H9 (cell line): ENCODE results near the gene ZDHHC16. TPM values are rescaled to one million over a fixed set of nuclear protein-coding genes. Genes with fewer than 3 reads are reported as not detected.

Experiments
- DNase-seq: peaks from one replicate; pipeline ENCODE4 v3.0.0-alpha.2; 2017
- H2AFZ ChIP-seq: one replicate; pipeline ENCODE4 v1.6.1; 2013; ENCODE audit warnings: mild to moderate bottlenecking, low read length, control low read depth, moderate library complexity
- H2AK5ac ChIP-seq: 2 replicates; pipeline ENCODE4 v1.6.1; 2013; ENCODE audit warnings: low read length, control low read depth, mixed read lengths; ENCODE audit not compliant: insufficient read length
- H2BK120ac ChIP-seq: one replicate; pipeline ENCODE4 v1.6.1; 2013; ENCODE audit warnings: low read depth, mild to moderate bottlenecking, low read length, control low read depth, inconsistent platforms; ENCODE audit not compliant: poor library complexity, severe bottlenecking
- H2BK12ac ChIP-seq: 2 replicates; pipeline ENCODE4 v1.6.1; 2013; ENCODE audit warnings: low read length, control low read depth, mixed read lengths, low read depth; ENCODE audit not compliant: insufficient read length
- H2BK15ac ChIP-seq: 2 replicates; pipeline ENCODE4 v1.6.1; 2013; ENCODE audit warnings: low read depth, low read length, control low read depth
- H2BK20ac ChIP-seq: one replicate; pipeline ENCODE4 v1.6.1; 2013; ENCODE audit warnings: low read depth, mild to moderate bottlenecking, low read length, control low read depth, inconsistent platforms; ENCODE audit not compliant: poor library complexity, severe bottlenecking
- H2BK5ac ChIP-seq: 2 replicates; pipeline ENCODE4 v1.6.1; 2013; ENCODE audit warnings: low read length, control low read depth, mixed read lengths; ENCODE audit not compliant: insufficient read length
- H3K14ac ChIP-seq: 2 replicates; pipeline ENCODE4 v1.6.1; 2013; ENCODE audit warnings: low read length, control low read depth; ENCODE audit not compliant: insufficient read depth
- H3K18ac ChIP-seq: 2 replicates; pipeline ENCODE4 v1.6.1; 2013; ENCODE audit warnings: low read depth, mild to moderate bottlenecking, mixed read lengths, low read length, control low read depth; ENCODE audit not compliant: insufficient read length
- H3K23ac ChIP-seq: 2 replicates; pipeline ENCODE4 v1.6.1; 2013; ENCODE audit warnings: low read length, control low read depth, mixed read lengths, low read depth; ENCODE audit not compliant: insufficient read length
- H3K23me2 ChIP-seq: 2 replicates; pipeline ENCODE4 v1.6.1; 2013; ENCODE audit warnings: low read depth, mild to moderate bottlenecking, mixed read lengths, low read length, control low read depth; ENCODE audit not compliant: insufficient read length, poor library complexity, severe bottlenecking
- H3K27ac ChIP-seq: 2 replicates; pipeline ENCODE4 v1.5.1; 2013; ENCODE audit warnings: low read length, control low read depth, mixed read lengths, low read depth; ENCODE audit not compliant: insufficient read length
- H3K27me3 ChIP-seq: 2 replicates; pipeline ENCODE4 v1.6.1; 2013; ENCODE audit warnings: low read length, control low read depth, inconsistent platforms; ENCODE audit not compliant: insufficient read depth
- H3K4ac ChIP-seq: 2 replicates; pipeline ENCODE4 v1.6.1; 2013; ENCODE audit warnings: low read depth, mild to moderate bottlenecking, control low read depth, inconsistent platforms, low read length, moderate library complexity
- H3K4me1 ChIP-seq: 2 replicates; pipeline ENCODE4 v1.6.1; 2013; ENCODE audit warnings: low read length, control low read depth, inconsistent platforms; ENCODE audit not compliant: insufficient read depth
- H3K4me2 ChIP-seq: 2 replicates; pipeline ENCODE4 v1.6.1; 2013; ENCODE audit warnings: low read length, control low read depth, mixed read lengths; ENCODE audit not compliant: insufficient read length, insufficient read depth
- H3K56ac ChIP-seq: 2 replicates; pipeline ENCODE4 v1.6.1; 2013; ENCODE audit warnings: low read depth, mild to moderate bottlenecking, mixed read lengths, low read length, control low read depth; ENCODE audit not compliant: insufficient read length
- H3K79me1 ChIP-seq: 2 replicates; pipeline ENCODE4 v1.6.1; 2013; ENCODE audit warnings: low read depth, mild to moderate bottlenecking, moderate library complexity, low read length, control low read depth, inconsistent platforms; ENCODE audit not compliant: insufficient read depth, poor library complexity, severe bottlenecking
- H3K79me2 ChIP-seq: 2 replicates; pipeline ENCODE4 v1.6.1; 2013; ENCODE audit warnings: low read length, control low read depth, inconsistent platforms; ENCODE audit not compliant: insufficient read depth
- H3K9ac ChIP-seq: 2 replicates; pipeline ENCODE4 v1.6.1; 2013; ENCODE audit warnings: low read length, control low read depth, mixed read lengths; ENCODE audit not compliant: insufficient read length; ENCODE audit errors: extremely low read depth
- H3K9me3 ChIP-seq: one replicate; pipeline ENCODE4 v1.6.1; 2013; ENCODE audit warnings: low read depth, low read length, inconsistent platforms; ENCODE audit not compliant: control insufficient read depth
- H3T11ph ChIP-seq: one replicate; pipeline ENCODE4 v1.6.1; 2013; ENCODE audit warnings: mild to moderate bottlenecking, low read length, control low read depth, inconsistent platforms
- H4K20me1 ChIP-seq: one replicate; pipeline ENCODE4 v1.6.1; 2013; ENCODE audit not compliant: control insufficient read depth, insufficient read length, insufficient read depth
- H4K5ac ChIP-seq: 2 replicates; pipeline ENCODE4 v1.6.1; 2013; ENCODE audit warnings: low read depth, mild to moderate bottlenecking, mixed read lengths, low read length, control low read depth; ENCODE audit not compliant: insufficient read length
- H4K8ac ChIP-seq: replicated peaks from 2 replicates; pipeline ENCODE4 v1.6.1; 2013; ENCODE audit warnings: low read length, control low read depth, mixed read lengths, low read depth; ENCODE audit not compliant: insufficient read length
- H4K91ac ChIP-seq: 2 replicates; pipeline ENCODE4 v1.6.1; 2013; ENCODE audit warnings: low read depth, mild to moderate bottlenecking, moderate library complexity, mixed read lengths, low read length, control low read depth; ENCODE audit not compliant: insufficient read length
- H3K27ac Mint-ChIP-seq, 3 experiments: 2 replicates in 2 of 3; 3 replicates in 1 of 3; pipeline ENCODE4 v1.8.0; 2020 to 2021; ENCODE audit warnings: mixed read lengths in 3 of 3, mild to moderate bottlenecking in 1 of 3, moderate library complexity in 1 of 3
- H3K27me3 Mint-ChIP-seq: 2 replicates; pipeline ENCODE4 v1.8.0; 2021; ENCODE audit warnings: low read depth, mild to moderate bottlenecking, moderate library complexity, mixed read lengths
- H3K36me3 Mint-ChIP-seq, 3 experiments: 2 replicates in 2 of 3; 3 replicates in 1 of 3; pipeline ENCODE4 v1.8.0; 2020 to 2021; ENCODE audit warnings: low read depth in 3 of 3, mixed read lengths in 3 of 3; ENCODE audit not compliant: insufficient read depth in 1 of 3
- H3K4me1 Mint-ChIP-seq, 2 experiments: 2 replicates each; pipeline ENCODE4 v1.8.0; 2020; ENCODE audit warnings: mixed read lengths in 2 of 2
- H3K4me3 Mint-ChIP-seq, 2 experiments: 2 replicates in 1 of 2; 3 replicates in 1 of 2; pipeline ENCODE4 v1.8.0; 2020 to 2021; ENCODE audit warnings: mild to moderate bottlenecking in 2 of 2, mixed read lengths in 2 of 2, moderate library complexity in 1 of 2
- H3K9me3 Mint-ChIP-seq, 2 experiments: 2 replicates in 1 of 2; 3 replicates in 1 of 2; pipeline ENCODE4 v1.8.0; 2020; ENCODE audit warnings: mild to moderate bottlenecking in 2 of 2, mixed read lengths in 2 of 2, moderate library complexity in 1 of 2
- CTCF ChIP-seq: fragments of 200-600 bp; sonication (generic); conservative IDR thresholded peaks from 3 replicates; pipeline ENCODE4 v1.8.0; 2021; ENCODE audit warnings: antibody characterized with exemption, mild to moderate bottlenecking
- WGBS: extraction: QIAGEN DNeasy Blood & Tissue Kit; methylation state at CpG from one replicate; pipeline ENCODE4 v1.1.7; 2013; ENCODE audit warnings: missing lambda C conversion rate, low lambda C conversion rate, mixed read lengths; ENCODE audit not compliant: insufficient read length; ENCODE audit errors: extremely low coverage; 5-methylcytosine and 5-hydroxymethylcytosine counted together
- total RNA-seq: library from RNA; stranded (reverse); gene quantifications from 2 replicates; pipeline ENCODE4 v1.2.1, GENCODE V29; 2021

The ZDHHC16 gene
- total RNA-seq, 1 experiment from 2014 or later, result 45.4 TPM

DNA sequence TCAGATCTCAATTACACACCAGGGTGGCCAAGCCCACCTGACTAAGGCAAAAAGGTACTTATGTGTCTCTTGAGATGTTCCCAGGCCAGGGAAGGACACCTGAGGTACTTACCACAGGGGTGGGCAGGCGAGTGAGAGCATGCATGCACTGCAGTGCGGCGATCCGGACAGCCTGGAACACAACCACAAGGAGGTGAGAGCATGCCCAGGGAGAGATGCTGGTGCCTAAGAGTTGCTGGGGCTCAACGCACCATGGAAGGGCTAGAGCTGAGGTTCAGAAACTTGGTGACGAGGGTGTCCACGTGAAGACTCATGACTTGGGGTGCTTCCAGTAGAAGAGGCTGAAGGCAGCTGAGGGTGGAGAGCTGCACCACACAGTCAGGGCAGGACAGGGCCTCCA lies 13.1 kb downstream of the ZDHHC16 start:
- H2BK12ac ChIP-seq, result no peak overlapping the region
- no peak overlapping the region for H3K4me2 ChIP-seq
- no peak overlapping the region for H3K4ac ChIP-seq
- DNase-seq, result no peak
- no peaks in the 10 kb centered on the region for H3K9me3 ChIP-seq
- H3K14ac ChIP-seq, result no peak overlapping the region; the same call in 1 of the 2 replicates
- no peak overlapping the region for H4K91ac ChIP-seq
- H2BK20ac ChIP-seq, result no peak overlapping the region
- H3K79me1 ChIP-seq, result no peaks in the 10 kb centered on the region
- no peak overlapping the region for H2BK15ac ChIP-seq
- H3K27ac Mint-ChIP-seq, result no peak overlapping the region
- no peak overlapping the region for H3K27ac ChIP-seq
- no peaks in the 10 kb centered on the region for H3K27me3 ChIP-seq
- no peaks in the 10 kb centered on the region for H3K9me3 Mint-ChIP-seq
- no peaks in the 10 kb centered on the region for H3K4me1 Mint-ChIP-seq
- no peaks in the 10 kb centered on the region for H3K23me2 ChIP-seq
- H2BK120ac ChIP-seq, result no peak overlapping the region
- no peaks in the 10 kb centered on the region for H3K79me2 ChIP-seq
- H3K27me3 Mint-ChIP-seq, result no peaks in the 10 kb centered on the region
- H3T11ph ChIP-seq, result no peak overlapping the region
- no peak overlapping the region for H2AFZ ChIP-seq
- H4K8ac ChIP-seq, result no peak overlapping the region
- no peak overlapping the region for H3K4me3 Mint-ChIP-seq
- no peaks in the 10 kb centered on the region for H4K20me1 ChIP-seq
- H3K56ac ChIP-seq, result no peak overlapping the region
- peaks cover 52 to 96% (median 89%) of the 10 kb centered on the region in 3 experiments for H3K36me3 Mint-ChIP-seq
- no CpG with 5 or more reads among the region's 7 CpGs for WGBS
- H2AK5ac ChIP-seq, result no peak overlapping the region
- TF ChIP-seq CTCF, result no peak
- H3K23ac ChIP-seq, result no peak overlapping the region
- no peaks in the 10 kb centered on the region for H3K4me1 ChIP-seq
- H3K9ac ChIP-seq, result no peak overlapping the region
- no peak overlapping the region for H4K5ac ChIP-seq
- H2BK5ac ChIP-seq, result no peak overlapping the region
- H3K18ac ChIP-seq, result no peak overlapping the region
